ES-I3 (cell line): ENCODE data around the gene SLC25A20.

Source experiments
- H3K36me3 ChIP-seq: 2 replicates; pipeline ENCODE4 v1.6.1; 2013; ENCODE audit warnings: mild to moderate bottlenecking, low read length, control low read depth, moderate library complexity; ENCODE audit not compliant: insufficient read depth
- H3K4me1 ChIP-seq: 2 replicates; pipeline ENCODE4 v1.6.1; 2013; ENCODE audit warnings: mild to moderate bottlenecking, control low read depth, low read length; ENCODE audit not compliant: insufficient read depth
- H3K9ac ChIP-seq: 2 replicates; pipeline ENCODE4 v1.6.1; 2013; ENCODE audit warnings: low read depth, mild to moderate bottlenecking, low read length, moderate library complexity
- H3K9me3 ChIP-seq: 2 replicates; pipeline ENCODE4 v1.6.1; 2013; ENCODE audit warnings: mild to moderate bottlenecking, low read length, moderate library complexity; ENCODE audit not compliant: control insufficient read depth, insufficient read depth

The SLC25A20 gene, protein sequence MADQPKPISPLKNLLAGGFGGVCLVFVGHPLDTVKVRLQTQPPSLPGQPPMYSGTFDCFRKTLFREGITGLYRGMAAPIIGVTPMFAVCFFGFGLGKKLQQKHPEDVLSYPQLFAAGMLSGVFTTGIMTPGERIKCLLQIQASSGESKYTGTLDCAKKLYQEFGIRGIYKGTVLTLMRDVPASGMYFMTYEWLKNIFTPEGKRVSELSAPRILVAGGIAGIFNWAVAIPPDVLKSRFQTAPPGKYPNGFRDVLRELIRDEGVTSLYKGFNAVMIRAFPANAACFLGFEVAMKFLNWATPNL

DNA sequence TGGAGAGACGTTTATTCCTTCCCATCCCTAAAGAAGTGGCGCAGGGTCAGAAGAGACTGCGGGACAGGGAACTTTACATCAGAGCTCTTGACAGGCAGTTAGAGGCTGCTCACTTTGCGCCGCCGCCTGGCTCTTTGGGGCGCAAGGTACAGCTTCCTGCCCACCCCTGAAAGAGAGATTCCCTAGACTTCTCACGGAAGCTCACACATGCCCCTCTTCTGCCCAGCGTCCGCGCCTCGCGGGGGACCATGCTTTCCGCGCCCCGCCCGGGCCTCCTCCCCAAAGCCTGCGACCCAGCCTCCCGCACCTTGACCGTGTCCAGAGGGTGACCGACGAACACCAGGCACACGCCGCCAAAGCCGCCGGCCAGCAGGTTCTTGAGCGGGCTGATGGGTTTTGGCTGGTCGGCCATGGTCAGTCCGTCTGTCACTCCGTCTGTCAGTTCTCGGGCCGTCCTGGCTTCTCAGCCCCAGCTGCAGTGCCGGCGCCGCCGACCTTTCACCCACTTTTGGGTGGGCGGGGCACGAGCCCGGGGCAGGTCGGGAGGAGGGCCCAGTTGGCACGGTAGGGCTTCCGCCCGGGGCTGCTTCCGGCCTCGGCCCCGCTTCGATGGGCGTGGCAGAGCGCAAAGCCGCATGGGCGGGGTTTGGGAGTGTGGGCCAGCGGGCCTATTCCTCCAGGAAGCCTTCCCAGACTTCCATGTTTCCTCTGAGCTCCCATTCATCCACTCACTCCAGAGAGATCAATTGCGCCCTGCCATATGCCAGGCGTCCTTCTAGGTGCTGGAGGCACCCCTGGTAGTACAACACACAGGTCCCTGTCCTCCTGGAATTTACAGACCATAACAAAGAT, at the start of gene SLC25A20:
Gene SLC25A20, minus strand, starts transcription at position 500 of the 852 bp plus-strand sequence. Its CDS starts 88 bp downstream, at position 412.
- Histone ChIP-seq H3K9ac (peak within 1 kb of the TSS; percentile 69; the same call in 1 of the 2 replicates), H3K4me1 (peaks cover 10% of the 10 kb centered on the region), H3K36me3 (no peaks in the 10 kb centered on the region), H3K9me3 (no peaks in the 10 kb centered on the region)

DNA sequence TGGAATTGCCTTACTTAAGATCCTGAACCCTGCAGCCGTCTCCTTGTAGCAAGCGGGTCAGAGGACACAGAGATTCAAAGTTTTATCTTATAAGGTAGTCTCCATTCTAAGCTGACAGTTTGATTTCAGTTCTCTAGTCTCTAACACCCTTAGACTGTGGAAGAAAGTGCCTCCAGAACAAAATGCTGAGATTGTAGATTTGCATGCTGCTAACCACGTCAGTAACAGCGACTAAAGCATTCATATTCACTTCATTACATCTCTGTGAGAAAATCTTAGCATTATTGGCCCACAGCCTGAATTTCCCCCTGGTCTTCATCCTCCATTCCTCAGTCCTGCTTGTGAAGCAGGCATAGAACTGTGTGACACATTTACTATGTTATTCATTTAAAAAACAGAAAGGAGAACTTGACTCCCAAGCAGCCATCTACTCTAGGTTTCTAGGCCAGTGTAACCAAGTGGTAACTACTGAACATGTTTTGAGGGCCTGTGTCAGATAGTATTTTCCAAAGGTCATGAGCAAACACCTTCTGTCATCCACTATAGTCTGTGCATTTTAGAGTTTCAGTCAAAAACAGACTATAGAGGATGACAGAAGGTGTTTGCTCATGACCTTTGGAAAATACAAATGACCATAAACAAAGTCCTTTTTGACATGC, 47.3 kb upstream of the SLC25A20 start:
- Histone ChIP-seq H3K4me1 (no peaks in the 10 kb centered on the region), H3K9me3 (no peaks in the 10 kb centered on the region), H3K36me3 (peaks cover 13% of the 10 kb centered on the region; the same call in 1 of the 2 replicates), H3K9ac (no peak overlapping the region)

DNA sequence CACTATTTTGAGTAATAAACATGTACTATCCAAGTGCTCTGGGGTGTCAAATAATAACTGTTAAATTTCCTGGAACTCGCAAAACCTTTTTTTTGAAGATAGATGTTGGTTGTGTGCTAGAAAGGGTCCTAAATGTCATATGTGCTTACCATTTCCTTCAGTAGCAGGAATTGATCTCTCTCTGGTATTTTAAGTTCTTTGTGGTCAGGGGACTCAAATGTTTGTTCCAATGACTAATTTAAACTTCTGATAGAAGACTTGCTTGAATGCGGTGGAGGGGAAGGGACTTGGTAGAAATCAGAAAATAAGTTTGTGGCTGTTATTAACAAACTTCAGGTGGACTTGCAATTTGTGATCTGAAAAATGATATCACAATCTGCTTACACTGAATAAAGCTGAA, 46.8 kb upstream of the SLC25A20 start:
- Histone ChIP-seq H3K9me3 (no peaks in the 10 kb centered on the region), H3K9ac (no peak overlapping the region), H3K4me1 (no peaks in the 10 kb centered on the region), H3K36me3 (peaks cover 13% of the 10 kb centered on the region; the same call in 1 of the 2 replicates)

DNA sequence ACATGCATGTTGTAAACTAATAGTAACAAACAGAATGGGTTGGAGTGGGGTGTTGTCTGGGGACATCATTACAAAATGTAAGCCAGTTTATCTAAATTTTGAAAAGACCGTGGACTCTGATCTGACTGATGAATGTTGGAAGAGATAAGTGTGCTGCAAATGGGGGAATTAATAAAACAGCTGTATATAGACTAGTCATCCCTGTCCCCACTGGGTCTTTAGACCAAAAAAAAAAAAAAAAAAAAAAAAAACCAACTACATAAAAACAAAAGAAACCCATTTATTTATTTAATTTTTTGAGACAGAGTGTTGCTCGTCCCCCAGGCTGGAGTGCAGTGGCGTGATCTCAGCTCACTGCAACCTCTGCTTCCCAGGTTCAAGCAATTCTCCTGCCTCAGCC, 40.0 kb upstream of the SLC25A20 start:
- Histone ChIP-seq H3K9me3 (no peaks in the 10 kb centered on the region), H3K4me1 (no peaks in the 10 kb centered on the region), H3K9ac (no peak overlapping the region), H3K36me3 (peaks cover 12% of the 10 kb centered on the region)

DNA sequence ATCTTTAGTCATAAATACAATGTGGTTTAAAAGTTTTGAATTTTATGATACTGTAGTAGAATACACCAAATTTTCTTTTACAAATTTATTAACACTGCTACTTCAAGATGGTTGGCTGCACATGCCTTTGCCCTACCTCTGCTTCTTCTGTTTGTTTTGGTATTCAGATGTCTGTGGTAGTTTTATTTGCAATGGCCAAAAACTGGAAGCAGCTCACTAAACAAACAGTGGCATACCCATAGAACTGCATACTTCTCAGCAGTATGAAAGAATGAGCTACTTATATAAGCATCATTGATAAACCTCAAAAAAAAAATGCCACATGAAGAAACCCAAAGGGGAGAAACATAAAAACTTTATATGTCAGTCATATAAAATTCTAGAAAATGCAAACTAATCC, 39.5 kb upstream of the SLC25A20 start:
- Histone ChIP-seq H3K4me1 (no peaks in the 10 kb centered on the region), H3K9ac (no peak overlapping the region), H3K36me3 (peaks cover 9% of the 10 kb centered on the region), H3K9me3 (no peaks in the 10 kb centered on the region)

DNA sequence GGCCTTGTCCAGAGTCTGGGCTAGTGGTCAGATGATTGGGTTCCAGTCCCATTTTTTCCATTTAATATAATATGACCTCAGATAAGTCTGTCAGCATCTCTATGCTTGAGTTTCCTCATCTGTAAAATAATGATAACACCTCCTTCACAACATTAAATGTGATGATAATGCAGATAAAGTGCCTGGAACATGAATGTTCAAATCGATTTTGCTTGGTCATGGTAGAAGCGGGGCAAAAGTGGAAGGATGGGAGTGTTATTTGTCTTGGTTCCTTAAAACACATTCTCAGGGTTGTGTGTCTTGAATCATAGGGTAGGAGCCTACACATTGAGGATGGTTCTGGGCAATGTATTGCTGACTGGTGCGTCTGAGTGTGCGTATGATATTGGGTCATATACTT, 36.8 kb upstream of the SLC25A20 start:
- H3K9ac ChIP-seq, result no peak overlapping the region
- no peaks in the 10 kb centered on the region for H3K9me3 ChIP-seq
- peaks cover 9% of the 10 kb centered on the region for H3K36me3 ChIP-seq
- no peaks in the 10 kb centered on the region for H3K4me1 ChIP-seq

DNA sequence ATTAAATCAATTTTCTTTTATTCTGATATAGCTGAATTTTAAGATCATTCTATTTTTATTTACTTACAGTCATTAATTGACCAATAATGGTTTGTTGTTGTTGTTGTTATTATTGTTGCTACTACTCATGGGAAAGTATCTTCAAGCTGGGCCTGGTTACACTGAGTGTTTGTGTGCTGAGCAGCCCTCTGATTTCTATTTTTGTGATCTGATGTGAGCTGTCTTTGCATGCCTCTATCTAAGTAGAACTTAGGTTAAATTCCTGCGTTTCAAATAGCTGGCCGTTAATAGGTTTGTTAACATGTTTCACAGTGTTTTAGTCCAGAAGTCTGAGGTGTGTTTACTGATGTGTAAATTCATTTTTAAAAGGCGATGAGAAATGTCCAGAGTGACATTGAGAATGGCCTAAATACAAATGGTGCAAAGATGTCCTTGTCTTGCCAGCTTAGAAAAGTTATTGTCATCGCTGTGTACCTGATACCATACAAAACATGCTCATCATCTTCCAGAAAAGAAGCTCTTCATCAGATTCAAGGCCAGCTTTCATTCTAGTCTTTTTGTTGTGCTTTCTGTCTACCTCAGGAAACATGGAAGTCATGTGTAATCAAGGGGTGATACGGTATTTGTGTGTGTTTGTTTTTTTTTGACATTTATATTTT, 35.8 kb upstream of the SLC25A20 start:
- no peaks in the 10 kb centered on the region for H3K4me1 ChIP-seq
- no peak overlapping the region for H3K9ac ChIP-seq
- H3K36me3 ChIP-seq, result peaks cover 14% of the 10 kb centered on the region
- no peaks in the 10 kb centered on the region for H3K9me3 ChIP-seq

DNA sequence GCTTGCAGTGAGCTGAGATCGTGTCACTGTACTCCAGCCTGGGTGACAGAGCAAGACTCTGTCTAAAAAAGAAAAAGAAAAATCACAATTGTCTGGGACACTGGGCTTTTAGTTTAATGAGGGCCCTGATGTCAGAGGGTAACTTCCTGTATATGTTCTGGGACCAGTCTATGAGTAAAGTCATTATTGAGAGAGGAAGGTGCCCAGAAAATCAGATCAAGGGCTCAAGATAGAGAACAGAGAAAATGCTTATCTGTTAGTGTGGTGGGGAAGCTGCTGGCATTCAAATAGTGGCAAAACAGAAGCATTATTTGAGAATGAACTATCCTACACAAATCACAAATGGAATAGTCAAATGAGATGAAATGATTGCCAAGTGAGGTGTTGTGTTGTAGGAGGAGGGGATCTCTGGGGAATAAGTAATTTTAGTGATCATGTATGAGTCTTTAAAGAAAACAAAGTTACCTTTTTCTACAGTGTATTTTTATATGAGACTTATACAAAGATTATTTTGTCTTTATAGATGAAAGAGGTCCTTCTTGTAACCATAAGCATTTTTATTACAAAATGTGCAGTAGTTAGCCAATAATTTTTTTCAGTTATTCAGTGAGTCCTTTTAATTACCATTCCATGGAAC, 33.4 kb upstream of the SLC25A20 start:
- H3K36me3 ChIP-seq, result peaks cover 28% of the 10 kb centered on the region
- no peak overlapping the region for H3K9ac ChIP-seq
- no peaks in the 10 kb centered on the region for H3K4me1 ChIP-seq
- no peaks in the 10 kb centered on the region for H3K9me3 ChIP-seq

DNA sequence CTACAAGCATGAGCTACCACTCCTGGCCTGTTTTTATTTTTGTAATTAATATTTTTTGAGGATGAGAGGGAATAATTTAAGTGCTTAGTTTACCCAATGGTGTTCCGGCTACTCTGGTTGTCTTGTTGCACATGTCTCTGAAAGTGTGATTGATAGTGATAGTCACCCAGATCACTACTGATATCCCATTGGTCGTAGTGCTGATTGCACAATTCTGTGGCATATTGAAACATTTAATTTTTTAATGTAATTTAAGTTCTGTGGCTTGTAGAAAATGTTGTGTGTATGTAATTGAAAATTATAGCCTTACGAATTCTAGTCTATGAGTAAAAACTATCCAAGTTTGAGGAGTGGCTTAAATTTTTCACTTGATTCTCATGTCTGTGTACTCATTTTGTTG, 31.9 kb upstream of the SLC25A20 start:
- Histone ChIP-seq H3K9ac (no peak overlapping the region), H3K9me3 (no peaks in the 10 kb centered on the region), H3K4me1 (no peaks in the 10 kb centered on the region), H3K36me3 (peaks cover 33% of the 10 kb centered on the region)

DNA sequence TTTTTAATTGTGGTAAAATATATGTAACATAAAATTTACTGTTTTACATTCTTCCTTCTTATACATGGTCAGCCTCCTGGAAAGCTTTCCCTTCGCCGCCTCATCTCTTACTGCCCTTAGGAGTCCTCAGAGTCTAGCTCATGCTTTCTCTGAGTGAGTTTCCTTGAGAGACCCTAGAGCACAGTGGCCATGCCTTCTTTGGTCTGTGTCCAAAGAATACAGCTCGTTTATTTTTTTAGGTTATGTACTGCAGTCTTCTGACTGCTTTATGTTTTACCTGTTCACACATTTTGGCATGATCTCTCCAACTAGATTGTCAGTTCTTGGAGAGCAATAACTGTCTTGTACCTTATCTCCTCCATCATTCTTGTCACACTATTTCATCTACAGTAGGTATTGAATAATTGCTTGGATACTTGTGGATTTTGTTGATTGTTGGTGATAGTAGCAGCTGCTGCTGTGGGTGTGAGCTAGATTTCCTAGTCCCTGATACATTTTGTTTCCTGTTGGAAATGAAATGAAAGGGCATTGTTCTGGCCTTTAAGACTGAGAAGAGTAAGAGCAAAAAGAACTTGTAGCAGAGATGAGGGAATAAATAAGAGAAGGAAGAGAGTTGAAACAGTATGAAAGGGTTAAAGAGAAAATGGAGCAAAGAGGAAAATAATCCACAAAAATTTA, 30.8 kb upstream of the SLC25A20 start:
- Histone ChIP-seq H3K9me3 (no peaks in the 10 kb centered on the region), H3K36me3 (peaks cover 29% of the 10 kb centered on the region), H3K9ac (no peak overlapping the region), H3K4me1 (no peaks in the 10 kb centered on the region)

DNA sequence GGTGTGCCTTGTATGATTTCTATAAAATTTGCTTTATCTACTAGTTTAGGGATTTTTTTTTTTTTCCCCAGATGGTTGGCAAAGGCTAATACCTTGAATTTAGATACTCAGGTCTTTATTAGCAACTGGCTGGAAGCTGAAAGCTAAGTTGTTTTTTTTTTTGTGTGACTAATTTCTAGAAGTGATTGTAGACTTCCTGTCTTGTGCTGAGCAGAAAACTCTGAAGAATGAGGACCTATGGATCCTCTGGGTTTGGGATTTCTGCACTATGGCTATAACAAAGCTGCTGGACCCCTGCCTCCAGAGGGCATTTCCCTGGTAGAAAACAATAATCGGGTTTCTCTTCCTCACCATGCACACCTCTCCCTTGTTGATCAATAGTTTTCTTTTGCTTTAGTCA, 30.0 kb upstream of the SLC25A20 start:
- no peak overlapping the region for H3K9ac ChIP-seq
- H3K9me3 ChIP-seq, result no peaks in the 10 kb centered on the region
- H3K36me3 ChIP-seq, result peaks cover 27% of the 10 kb centered on the region
- H3K4me1 ChIP-seq, result no peaks in the 10 kb centered on the region

DNA sequence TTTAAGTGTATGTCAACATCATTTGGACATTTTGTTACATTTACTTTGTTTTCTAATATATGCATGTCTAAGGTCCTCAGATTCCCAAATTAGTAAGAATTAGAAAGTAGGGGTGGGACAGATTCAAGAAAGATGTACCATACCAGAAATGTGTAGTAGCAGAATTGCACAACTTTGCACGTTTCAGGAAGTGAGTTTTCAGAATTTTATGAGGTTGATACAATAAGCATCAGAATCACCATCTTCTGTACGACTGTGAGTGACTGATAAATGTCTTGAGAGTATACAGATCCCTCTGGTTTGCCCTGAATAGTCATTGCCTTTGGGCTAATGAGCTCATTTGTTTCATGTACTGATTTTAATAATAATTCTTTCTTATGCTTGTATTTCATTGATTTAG, 29.2 kb upstream of the SLC25A20 start:
- H3K4me1 ChIP-seq, result no peaks in the 10 kb centered on the region
- no peak overlapping the region for H3K9ac ChIP-seq
- H3K36me3 ChIP-seq, result peaks cover 27% of the 10 kb centered on the region
- no peaks in the 10 kb centered on the region for H3K9me3 ChIP-seq
